ENCODE results near the gene ADNP. TPM values are rescaled to one million over a fixed set of nuclear protein-coding genes. Genes with fewer than 3 reads are reported as not detected.
"Not testable (repeated sequence)": the region's sequence is repeated elsewhere in the genome, so short reads cannot be mapped to it uniquely, and the experiment has no call there.

ADNP gene
- 10 to 100 TPM; 18.3 to 33.5 TPM for polyA plus RNA-seq

DNA sequence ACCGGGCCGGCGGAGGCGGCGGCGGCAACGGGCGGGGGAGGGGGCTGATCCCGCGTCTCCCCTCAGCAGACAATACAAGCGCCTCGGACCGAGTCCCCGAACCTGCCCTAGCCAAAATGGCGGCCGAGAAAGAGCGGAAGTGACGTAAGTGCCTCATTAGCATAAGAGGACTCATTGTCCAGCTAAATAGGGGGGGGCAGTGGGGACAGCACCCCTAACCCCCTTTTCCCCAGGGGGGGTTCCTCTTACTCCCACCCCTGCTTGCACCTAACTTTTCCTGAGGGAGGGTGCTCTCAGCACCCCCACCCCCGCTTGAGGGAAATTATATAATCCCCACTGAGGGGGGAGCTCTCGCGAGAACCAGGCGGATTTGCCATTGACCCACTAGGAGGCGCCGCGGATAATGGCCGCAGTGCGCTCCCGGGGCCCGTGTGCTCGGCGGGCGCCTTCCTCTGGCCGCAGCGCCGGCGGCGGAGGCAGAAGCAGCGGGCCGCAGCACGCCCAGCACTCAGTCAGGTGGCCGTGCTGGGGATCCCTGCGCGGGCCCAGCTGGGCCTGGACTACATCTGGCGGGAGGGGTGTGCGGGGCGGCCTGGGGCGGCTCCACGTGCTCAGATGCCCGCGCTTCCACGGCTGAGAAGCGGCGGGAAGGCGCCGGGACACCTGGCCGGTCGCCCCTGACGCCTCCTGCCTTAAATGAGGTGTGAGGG lies at the start of gene ADNP:
Gene ADNP (minus strand): TSS at position 132 of the 710 bp plus-strand sequence. CDS start 27,441 bp downstream, outside the sequence.
- peaks cover 0 to 3% of the 10 kb centered on the region in 2 donors for H3K4me1 ChIP-seq (ENCODE audit: control insufficient read depth in 2 of 2, insufficient read depth in 2 of 2, low read length in 1 of 2)
- H3K9me3 ChIP-seq (ENCODE audit: control insufficient read depth in 2 of 2, insufficient read depth in 1 of 2, low read depth in 1 of 2, low read length in 1 of 2): no peaks in the 10 kb centered on the region
- H3K36me3 ChIP-seq (ENCODE audit: control insufficient read depth in 2 of 2, insufficient read depth in 2 of 2, low read length in 1 of 2): no peaks in the 10 kb centered on the region
- H3K27ac ChIP-seq (ENCODE audit: low read depth in 2 of 2, low read length in 1 of 2): peak within 1 kb of the TSS; percentile 99 to 100
- H3K27me3 ChIP-seq (ENCODE audit: control insufficient read depth in 1 of 2, insufficient read depth in 2 of 2, low read length in 2 of 2): no peaks in the 10 kb centered on the region
- peak within 1 kb of the TSS; percentile 87 to 100 for H3K4me3 ChIP-seq (ENCODE audit: low read depth in 1 of 2, low read length in 2 of 2)
- WGBS, 2 donors: 1% methylated on average over 58 of the region's 58 CpGs

DNA sequence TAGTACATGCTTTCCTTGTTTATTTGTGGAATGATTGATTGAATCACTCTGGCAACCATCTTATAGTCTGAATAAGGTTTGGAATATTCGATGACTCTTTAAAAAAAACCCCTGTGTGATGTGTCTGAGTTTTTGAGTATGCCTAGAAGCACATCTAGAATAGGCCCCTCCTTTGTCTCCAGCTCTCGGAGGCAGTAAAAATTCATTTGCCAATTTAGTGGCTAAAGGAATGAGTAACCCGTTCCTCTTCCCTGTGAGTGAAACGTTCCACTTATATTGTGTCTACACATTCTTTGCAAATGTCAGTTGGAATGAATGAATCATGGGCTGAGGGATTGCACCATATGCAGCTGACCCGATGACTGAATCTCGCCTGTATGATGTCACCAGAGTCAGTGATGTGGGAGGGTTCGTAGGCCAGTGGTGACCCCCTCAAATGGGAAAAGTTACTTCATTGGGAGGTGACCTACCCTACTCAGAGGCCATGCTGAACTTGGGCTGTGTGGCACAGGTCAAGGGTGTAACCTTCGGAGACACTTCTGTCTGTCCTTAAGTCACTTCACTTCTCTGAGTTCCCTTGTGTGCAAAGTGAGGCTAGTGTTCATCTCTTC lies 48.9 kb upstream of the ADNP start:
- no peak overlapping the region for H3K27ac ChIP-seq (ENCODE audit: low read depth in 2 of 2, low read length in 1 of 2)
- WGBS, 2 donors: 33 to 44% methylated on average over 8 of the region's 8 CpGs
- H3K36me3 ChIP-seq (ENCODE audit: control insufficient read depth in 2 of 2, insufficient read depth in 2 of 2, low read length in 1 of 2): no peaks in the 10 kb centered on the region
- no peaks in the 10 kb centered on the region for H3K27me3 ChIP-seq (ENCODE audit: control insufficient read depth in 1 of 2, insufficient read depth in 2 of 2, low read length in 2 of 2)
- peaks cover 3 to 7% of the 10 kb centered on the region in 2 donors for H3K4me1 ChIP-seq (ENCODE audit: control insufficient read depth in 2 of 2, insufficient read depth in 2 of 2, low read length in 1 of 2)
- H3K9me3 ChIP-seq (ENCODE audit: control insufficient read depth in 2 of 2, insufficient read depth in 1 of 2, low read depth in 1 of 2, low read length in 1 of 2): no peaks in the 10 kb centered on the region
- no peak overlapping the region for H3K4me3 ChIP-seq (ENCODE audit: low read depth in 1 of 2, low read length in 2 of 2)

DNA sequence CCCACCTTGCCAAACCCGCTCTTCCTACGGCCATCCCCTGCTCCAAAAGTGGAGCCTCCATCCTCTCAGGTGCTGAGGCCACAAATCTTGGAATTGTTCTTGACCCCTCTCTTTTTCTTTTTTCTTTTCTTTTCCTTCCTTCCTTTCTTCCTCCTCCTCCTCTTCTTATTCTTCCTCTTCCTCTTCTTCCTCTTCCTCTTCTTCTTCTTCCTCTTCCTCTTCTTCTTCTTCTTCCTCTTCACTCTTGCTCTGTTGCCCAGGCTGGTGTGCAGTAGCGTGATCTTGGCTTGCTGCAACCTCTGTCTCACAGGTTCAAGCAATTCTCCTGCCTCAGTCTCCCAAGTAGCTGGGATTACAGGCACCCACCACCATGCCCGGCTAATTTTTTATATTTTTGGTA lies 47.3 kb upstream of the ADNP start:
- not testable (repeated sequence) for H3K27me3 ChIP-seq (ENCODE audit: control insufficient read depth in 1 of 2, insufficient read depth in 2 of 2, low read length in 2 of 2)

DNA sequence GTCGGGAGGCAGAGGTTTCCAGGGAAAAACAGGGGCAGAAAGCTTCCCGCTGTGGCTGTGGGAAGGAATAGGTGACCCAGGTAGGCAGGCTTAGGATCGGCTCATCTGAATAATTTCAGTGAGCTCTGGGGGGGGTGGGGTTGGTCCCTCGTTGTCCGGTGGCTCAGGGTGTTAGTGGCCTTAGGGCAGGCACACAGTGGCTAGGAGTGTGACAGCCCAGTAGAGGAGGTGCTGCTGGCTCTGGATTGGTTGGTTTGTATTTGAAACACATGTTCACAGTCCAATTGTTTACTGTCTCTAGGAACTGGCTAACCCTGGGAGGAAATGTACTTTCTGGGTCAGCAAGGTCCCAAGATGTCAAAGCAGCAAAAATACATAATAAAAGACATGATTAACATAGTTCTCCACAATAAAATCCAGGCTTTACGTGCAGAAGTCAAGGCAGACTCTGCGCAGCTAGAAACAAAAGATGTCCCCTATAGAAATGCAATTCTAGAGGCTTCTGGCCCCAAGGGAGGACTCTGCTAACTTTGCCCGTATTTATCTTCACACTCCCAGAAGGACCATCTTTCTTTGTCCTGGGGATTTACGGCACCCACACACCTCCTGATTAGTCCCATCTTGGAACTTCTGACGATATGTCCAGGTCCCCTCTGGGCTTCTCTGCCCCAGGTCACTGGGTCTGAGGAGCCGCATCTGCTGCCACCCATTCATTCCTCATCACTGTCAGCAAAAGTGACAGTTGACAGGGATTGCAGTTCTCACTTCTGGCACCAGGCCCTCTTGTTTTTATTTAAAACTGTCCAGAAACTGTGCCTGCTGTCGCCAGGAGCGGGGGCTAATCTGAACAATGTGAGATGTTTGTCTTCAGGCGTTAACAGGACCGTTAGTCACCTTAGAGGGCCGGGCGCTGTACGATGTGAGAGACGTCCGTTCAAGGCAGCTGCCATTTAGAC lies 46.1 kb upstream of the ADNP start:
- H3K4me3 ChIP-seq (ENCODE audit: low read depth in 1 of 2, low read length in 2 of 2): no peak overlapping the region
- no peaks in the 10 kb centered on the region for H3K9me3 ChIP-seq (ENCODE audit: control insufficient read depth in 2 of 2, insufficient read depth in 1 of 2, low read depth in 1 of 2, low read length in 1 of 2)
- H3K4me1 ChIP-seq (ENCODE audit: control insufficient read depth in 2 of 2, insufficient read depth in 2 of 2, low read length in 1 of 2): peaks cover 3 to 7% of the 10 kb centered on the region in 2 donors
- no peaks in the 10 kb centered on the region for H3K36me3 ChIP-seq (ENCODE audit: control insufficient read depth in 2 of 2, insufficient read depth in 2 of 2, low read length in 1 of 2)
- WGBS, 2 donors: 45 to 54% methylated on average over 20 of the region's 20 CpGs
- H3K27me3 ChIP-seq (ENCODE audit: control insufficient read depth in 1 of 2, insufficient read depth in 2 of 2, low read length in 2 of 2): no peaks in the 10 kb centered on the region
- H3K27ac ChIP-seq (ENCODE audit: low read depth in 2 of 2, low read length in 1 of 2): no peak overlapping the region

More for the DNA sequence above, 47.3 kb upstream of the ADNP start:
- not testable (repeated sequence) for H3K4me3 ChIP-seq (ENCODE audit: low read depth in 1 of 2, low read length in 2 of 2); H3K36me3 ChIP-seq (ENCODE audit: control insufficient read depth in 2 of 2, insufficient read depth in 2 of 2, low read length in 1 of 2); H3K4me1 ChIP-seq (ENCODE audit: control insufficient read depth in 2 of 2, insufficient read depth in 2 of 2, low read length in 1 of 2); H3K9me3 ChIP-seq (ENCODE audit: control insufficient read depth in 2 of 2, insufficient read depth in 1 of 2, low read depth in 1 of 2, low read length in 1 of 2); H3K27ac ChIP-seq (ENCODE audit: low read depth in 2 of 2, low read length in 1 of 2)
- WGBS, 2 donors: 87 to 89% methylated on average over 4 of the region's 4 CpGs

DNA sequence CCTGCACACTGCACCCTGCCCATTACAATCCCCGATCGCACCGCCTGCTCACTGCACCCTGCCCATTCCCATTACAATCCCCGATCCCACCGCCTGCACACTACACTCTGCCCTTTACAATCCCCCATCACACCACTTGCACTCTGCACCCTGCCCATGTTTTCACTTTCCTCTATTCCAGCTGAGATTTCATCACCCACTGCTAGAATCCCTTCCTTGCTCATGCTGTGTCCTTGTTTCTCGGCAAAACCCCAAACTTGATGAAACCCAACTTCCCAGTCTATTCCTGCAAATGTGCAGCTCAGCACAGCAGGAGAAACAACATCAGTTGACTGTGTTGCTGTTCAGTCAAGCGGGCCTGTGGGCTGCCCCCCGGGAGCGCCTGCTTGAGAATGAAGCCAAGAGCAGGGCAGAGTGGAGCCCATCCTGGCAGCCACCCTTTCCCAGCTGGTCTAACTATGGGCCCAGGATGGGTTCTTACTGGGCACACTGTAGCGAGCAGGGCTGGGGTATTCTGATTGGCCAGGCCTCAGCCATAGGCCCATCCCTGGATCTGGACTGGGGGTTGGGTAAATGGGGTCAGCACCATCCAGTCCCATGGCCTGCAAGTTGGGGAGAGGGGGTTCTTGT lies 44.6 kb upstream of the ADNP start:
- 89 to 90% methylated on average over 10 of the region's 10 CpGs for WGBS, 2 donors
- H3K4me3 ChIP-seq (ENCODE audit: low read depth in 1 of 2, low read length in 2 of 2): no peak overlapping the region
- H3K4me1 ChIP-seq (ENCODE audit: control insufficient read depth in 2 of 2, insufficient read depth in 2 of 2, low read length in 1 of 2): peaks cover 0 to 4% of the 10 kb centered on the region in 2 donors
- no peak overlapping the region for H3K27ac ChIP-seq (ENCODE audit: low read depth in 2 of 2, low read length in 1 of 2)
- H3K9me3 ChIP-seq (ENCODE audit: control insufficient read depth in 2 of 2, insufficient read depth in 1 of 2, low read depth in 1 of 2, low read length in 1 of 2): no peaks in the 10 kb centered on the region
- no peaks in the 10 kb centered on the region for H3K27me3 ChIP-seq (ENCODE audit: control insufficient read depth in 1 of 2, insufficient read depth in 2 of 2, low read length in 2 of 2)
- H3K36me3 ChIP-seq (ENCODE audit: control insufficient read depth in 2 of 2, insufficient read depth in 2 of 2, low read length in 1 of 2): no peaks in the 10 kb centered on the region

DNA sequence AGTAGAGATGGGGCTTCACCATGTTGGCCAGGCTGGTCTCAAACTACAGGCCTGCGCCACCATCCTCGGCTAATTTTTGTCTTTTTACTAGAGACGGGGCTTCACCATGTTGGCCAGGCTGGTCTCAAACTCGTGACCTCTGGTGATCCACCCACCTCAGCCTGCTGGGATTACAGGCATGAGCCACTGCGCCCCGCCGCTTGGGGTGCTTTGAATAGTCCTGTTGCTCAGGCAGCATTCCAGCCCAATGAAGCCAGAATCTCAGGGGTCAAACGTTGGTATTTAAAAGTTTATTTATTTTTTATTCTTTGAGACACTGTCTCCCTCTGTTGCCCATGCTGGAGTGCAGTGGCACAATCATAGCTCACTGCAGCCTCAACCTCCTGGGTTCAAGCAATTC lies 38.7 kb upstream of the ADNP start:
- Histone ChIP-seq H3K27ac (ENCODE audit: low read depth in 2 of 2, low read length in 1 of 2) (no peak overlapping the region), H3K4me1 (ENCODE audit: control insufficient read depth in 2 of 2, insufficient read depth in 2 of 2, low read length in 1 of 2) (no peaks in the 10 kb centered on the region), H3K36me3 (ENCODE audit: control insufficient read depth in 2 of 2, insufficient read depth in 2 of 2, low read length in 1 of 2) (no peaks in the 10 kb centered on the region), H3K9me3 (ENCODE audit: control insufficient read depth in 2 of 2, insufficient read depth in 1 of 2, low read depth in 1 of 2, low read length in 1 of 2) (no peaks in the 10 kb centered on the region), H3K4me3 (ENCODE audit: low read depth in 1 of 2, low read length in 2 of 2) (no peak overlapping the region), H3K27me3 (ENCODE audit: control insufficient read depth in 1 of 2, insufficient read depth in 2 of 2, low read length in 2 of 2) (no peaks in the 10 kb centered on the region)
- 75 to 76% methylated on average over 8 of the region's 8 CpGs for WGBS, 2 donors

DNA sequence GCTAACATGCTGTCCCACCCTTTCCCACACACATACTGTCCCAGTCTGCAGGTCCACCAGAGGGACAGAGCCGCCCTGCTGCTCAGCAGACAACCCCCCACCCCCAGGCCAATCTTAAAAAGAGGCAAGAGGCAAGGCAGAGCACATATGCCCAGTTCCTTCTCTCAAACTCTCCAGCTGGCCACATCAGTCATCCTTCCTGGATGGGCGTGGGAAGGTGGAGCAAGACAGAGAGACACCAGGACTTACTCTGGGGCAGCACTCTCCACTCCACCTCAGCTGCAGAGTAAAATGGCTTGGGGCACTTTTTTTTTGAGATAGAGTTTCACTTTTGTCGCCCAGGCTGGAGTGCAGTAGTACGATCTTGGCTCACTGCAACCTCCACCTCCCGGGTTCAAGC lies 38.2 kb upstream of the ADNP start:
- WGBS, 2 donors: 79 to 88% methylated on average over 5 of the region's 5 CpGs
- Histone ChIP-seq H3K27ac (ENCODE audit: low read depth in 2 of 2, low read length in 1 of 2) (no peak overlapping the region), H3K4me3 (ENCODE audit: low read depth in 1 of 2, low read length in 2 of 2) (no peak overlapping the region), H3K4me1 (ENCODE audit: control insufficient read depth in 2 of 2, insufficient read depth in 2 of 2, low read length in 1 of 2) (no peaks in the 10 kb centered on the region), H3K27me3 (ENCODE audit: control insufficient read depth in 1 of 2, insufficient read depth in 2 of 2, low read length in 2 of 2) (no peaks in the 10 kb centered on the region), H3K9me3 (ENCODE audit: control insufficient read depth in 2 of 2, insufficient read depth in 1 of 2, low read depth in 1 of 2, low read length in 1 of 2) (no peaks in the 10 kb centered on the region), H3K36me3 (ENCODE audit: control insufficient read depth in 2 of 2, insufficient read depth in 2 of 2, low read length in 1 of 2) (no peaks in the 10 kb centered on the region)

DNA sequence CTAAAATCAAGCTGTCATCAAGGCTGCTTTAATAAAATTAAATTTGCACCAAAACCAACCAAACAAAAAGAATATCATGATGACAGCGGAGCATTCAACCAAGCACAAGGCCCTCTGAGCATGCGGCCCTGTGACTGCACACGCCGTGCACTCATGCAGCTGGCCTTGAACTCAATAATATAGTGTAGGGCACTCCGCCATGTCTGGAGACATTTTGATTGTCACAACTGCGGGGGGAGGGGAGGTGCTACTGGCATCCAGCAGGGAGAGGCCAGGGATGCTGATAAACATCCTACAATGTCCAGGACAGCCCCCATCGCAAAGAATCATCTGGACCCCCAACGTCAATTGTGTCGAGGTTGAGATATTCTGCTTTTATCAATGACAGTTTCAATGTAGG lies 37.1 kb upstream of the ADNP start:
- Histone ChIP-seq H3K36me3 (ENCODE audit: control insufficient read depth in 2 of 2, insufficient read depth in 2 of 2, low read length in 1 of 2) (no peaks in the 10 kb centered on the region), H3K27me3 (ENCODE audit: control insufficient read depth in 1 of 2, insufficient read depth in 2 of 2, low read length in 2 of 2) (no peaks in the 10 kb centered on the region)
- 75 to 83% methylated on average over 9 of the region's 9 CpGs for WGBS, 2 donors

DNA sequence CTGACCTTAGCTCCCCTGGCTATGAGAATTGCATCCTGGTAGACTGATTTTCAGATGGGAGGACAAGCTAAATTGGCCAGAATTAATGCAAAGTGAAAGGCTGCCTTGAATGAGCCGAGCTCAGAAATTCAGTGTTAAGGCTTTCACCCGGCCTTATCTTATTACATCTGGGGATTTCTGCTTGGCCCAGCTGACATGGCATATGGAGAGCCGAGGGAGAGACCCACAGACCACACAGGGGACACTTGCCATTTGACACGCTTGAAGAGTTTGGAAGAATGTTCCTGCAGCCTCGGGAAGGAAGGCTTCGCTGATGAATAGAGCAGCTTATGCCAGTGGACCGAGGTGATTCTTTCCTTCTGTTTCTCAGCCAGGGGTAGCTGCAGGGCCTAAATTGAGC lies 36.3 kb upstream of the ADNP start:
- no peaks in the 10 kb centered on the region for H3K4me1 ChIP-seq (ENCODE audit: control insufficient read depth in 2 of 2, insufficient read depth in 2 of 2, low read length in 1 of 2)
- H3K4me3 ChIP-seq (ENCODE audit: low read depth in 1 of 2, low read length in 2 of 2): no peak overlapping the region
- no peaks in the 10 kb centered on the region for H3K36me3 ChIP-seq (ENCODE audit: control insufficient read depth in 2 of 2, insufficient read depth in 2 of 2, low read length in 1 of 2)
- H3K9me3 ChIP-seq (ENCODE audit: control insufficient read depth in 2 of 2, insufficient read depth in 1 of 2, low read depth in 1 of 2, low read length in 1 of 2): no peaks in the 10 kb centered on the region
- no peaks in the 10 kb centered on the region for H3K27me3 ChIP-seq (ENCODE audit: control insufficient read depth in 1 of 2, insufficient read depth in 2 of 2, low read length in 2 of 2)
- 39 to 40% methylated on average over 7 of the region's 7 CpGs for WGBS, 2 donors
- H3K27ac ChIP-seq (ENCODE audit: low read depth in 2 of 2, low read length in 1 of 2): no peak overlapping the region

More for the DNA sequence above, 37.1 kb upstream of the ADNP start:
- no peaks in the 10 kb centered on the region for H3K4me1 ChIP-seq (ENCODE audit: control insufficient read depth in 2 of 2, insufficient read depth in 2 of 2, low read length in 1 of 2)
- no peak overlapping the region for H3K4me3 ChIP-seq (ENCODE audit: low read depth in 1 of 2, low read length in 2 of 2)
- H3K27ac ChIP-seq (ENCODE audit: low read depth in 2 of 2, low read length in 1 of 2): no peak overlapping the region
- H3K9me3 ChIP-seq (ENCODE audit: control insufficient read depth in 2 of 2, insufficient read depth in 1 of 2, low read depth in 1 of 2, low read length in 1 of 2): no peaks in the 10 kb centered on the region
